Activated T-cell treated with anti-CD3 and anti-CD28 coated beads for 24 hours (primary cell): ENCODE measurements around the gene MBD4.
"Not testable (repeated sequence)": the region's sequence is repeated elsewhere in the genome, so short reads cannot be mapped to it uniquely, and the experiment has no call there.

ENCODE experiments used
- DNase-seq: peaks from one replicate; pipeline ENCODE4 v3.0.0-alpha.2; 2020; ENCODE audit warnings: low read depth

MBD4 gene

GRCh38 chr3:129439817-129440617 is at the start of gene MBD4, which contains the start of gene IFT122:
TSS of gene MBD4 (minus strand) at chr3:129439948. CDS start at chr3:129439833, 115 bp downstream.
TSS of gene IFT122 (plus strand) at chr3:129440224. CDS start at chr3:129440331, 107 bp downstream.
- peak; percentile 98 for DNase-seq

GRCh38 chr3:129489258-129489657 is 49.5 kb upstream of the MBD4 start:
- not testable (repeated sequence) for DNase-seq

GRCh38 chr3:129487868-129488335 is 48.2 kb upstream of the MBD4 start:
- not testable (repeated sequence) for DNase-seq

GRCh38 chr3:129487183-129487867 is 47.6 kb upstream of the MBD4 start:
- no peak for DNase-seq

GRCh38 chr3:129486664-129487035 is 46.9 kb upstream of the MBD4 start:
- no peak for DNase-seq

- no peak for DNase-seq
These were observed 46.2 kb upstream of the MBD4 start for GRCh38 chr3:129485721-129486663.

GRCh38 chr3:129485146-129485545 is 45.4 kb upstream of the MBD4 start:
- not testable (repeated sequence) for DNase-seq

- no peak for DNase-seq
These were observed 44.1 kb upstream of the MBD4 start for GRCh38 chr3:129483870-129484269.

- DNase-seq: no peak
These were observed 43.0 kb upstream of the MBD4 start for GRCh38 chr3:129482721-129483120.

GRCh38 chr3:129481766-129482332 is 42.1 kb upstream of the MBD4 start:
- peak; percentile 12 for DNase-seq

- DNase-seq: not testable (repeated sequence)
These were observed 41.5 kb upstream of the MBD4 start for GRCh38 chr3:129481225-129481765.

- no peak for DNase-seq
These were observed 36.8 kb upstream of the MBD4 start for GRCh38 chr3:129476586-129476985.

- DNase-seq: no peak
These were observed 36.1 kb upstream of the MBD4 start for GRCh38 chr3:129475863-129476262.

GRCh38 chr3:129474984-129475804 is 35.4 kb upstream of the MBD4 start:
- DNase-seq: no peak

GRCh38 chr3:129473769-129474152 is 34.0 kb upstream of the MBD4 start:
- DNase-seq: no peak

- DNase-seq: no peak
These were observed 33.5 kb upstream of the MBD4 start for GRCh38 chr3:129473067-129473768.

GRCh38 chr3:129470861-129471260 is 31.1 kb upstream of the MBD4 start:
- no peak for DNase-seq

GRCh38 chr3:129469026-129469425 is 29.3 kb upstream of the MBD4 start:
- no peak for DNase-seq

GRCh38 chr3:129467932-129468331 is 28.2 kb upstream of the MBD4 start:
- no peak for DNase-seq

- DNase-seq: no peak
These were observed 24.0 kb upstream of the MBD4 start for GRCh38 chr3:129463716-129464115.
